Endothelial cell (in vitro differentiated cells): ENCODE measurements around the gene SPDL1. TPM values are rescaled to one million over a fixed set of nuclear protein-coding genes. Genes with fewer than 3 reads are reported as not detected.

ENCODE experiments used
- DNase-seq: peaks from one replicate; pipeline ENCODE4 v3.0.0; 2021; ENCODE audit warnings: low spot score
- H3K27ac Mint-ChIP-seq: one replicate; pipeline ENCODE4 v1.8.0; 2021; ENCODE audit warnings: mixed read lengths, inconsistent platforms; ENCODE audit not compliant: unreplicated experiment
- H3K27me3 Mint-ChIP-seq: one replicate; pipeline ENCODE4 v1.8.0; 2021; ENCODE audit warnings: mild to moderate bottlenecking, moderate library complexity, mixed read lengths, inconsistent platforms; ENCODE audit not compliant: unreplicated experiment
- H3K36me3 Mint-ChIP-seq: one replicate; pipeline ENCODE4 v1.8.0; 2021; ENCODE audit warnings: mild to moderate bottlenecking, low read depth, mixed read lengths, inconsistent platforms; ENCODE audit not compliant: unreplicated experiment
- H3K4me1 Mint-ChIP-seq: one replicate; pipeline ENCODE4 v1.8.0; 2021; ENCODE audit warnings: mild to moderate bottlenecking, mixed read lengths, inconsistent platforms; ENCODE audit not compliant: unreplicated experiment
- H3K4me3 Mint-ChIP-seq: one replicate; pipeline ENCODE4 v1.8.0; 2021; ENCODE audit warnings: mild to moderate bottlenecking, mixed read lengths, inconsistent platforms; ENCODE audit not compliant: unreplicated experiment
- H3K9me3 Mint-ChIP-seq: one replicate; pipeline ENCODE4 v1.8.0; 2021; ENCODE audit warnings: mixed read lengths, inconsistent platforms; ENCODE audit not compliant: unreplicated experiment
- CTCF ChIP-seq: fragments of 200-600 bp; sonication (generic); IDR thresholded peaks from one replicate; pipeline ENCODE4 v1.5.0; 2021; ENCODE audit warnings: antibody characterized with exemption; ENCODE audit not compliant: unreplicated experiment
- total RNA-seq: library from RNA; stranded (reverse); fragmentation: NEBNext Ultra II Directional; extraction: Animal tissue kit (Norgen Biotek cat#: 25700); gene quantifications from one replicate; pipeline ENCODE4 v1.2.1, GENCODE V29; 2021; ENCODE audit not compliant: unreplicated experiment

SPDL1 gene
- total RNA-seq, 1 donor from 2014 or later = 38.6 TPM

GRCh38 chr5:169636477-169637084 is 53.0 kb downstream of the SPDL1 start:
- H3K4me3 Mint-ChIP-seq = peak overlapping the region; percentile 82

GRCh38 chr5:169637085-169637548 is 53.5 kb downstream of the SPDL1 start, which contains the start of gene DOCK2:
DOCK2 (plus strand) TSS chr5:169637275; CDS start chr5:169637327, 52 bp downstream.
- Mint-ChIP-seq H3K27ac (no peak within 1 kb of the TSS), H3K9me3 (no peaks in the 10 kb centered on the region), H3K27me3 (peaks cover 6% of the 10 kb centered on the region), H3K36me3 (no peaks in the 10 kb centered on the region), H3K4me3 (peak within 1 kb of the TSS; percentile 82), H3K4me1 (peaks cover 3% of the 10 kb centered on the region)
- no peak for TF ChIP-seq CTCF
- peak; percentile 10 for DNase-seq

More at GRCh38 chr5:169636477-169637084, 53.0 kb downstream of the SPDL1 start:
- H3K36me3 Mint-ChIP-seq = no peaks in the 10 kb centered on the region
- H3K9me3 Mint-ChIP-seq = no peaks in the 10 kb centered on the region
- H3K4me1 Mint-ChIP-seq = peaks cover 3% of the 10 kb centered on the region
- H3K27ac Mint-ChIP-seq = no peak overlapping the region
- DNase-seq = no peak
- H3K27me3 Mint-ChIP-seq = peaks cover 7% of the 10 kb centered on the region
- TF ChIP-seq CTCF = no peak

- no peak for TF ChIP-seq CTCF
- H3K4me3 Mint-ChIP-seq = no peak overlapping the region
- H3K9me3 Mint-ChIP-seq = no peaks in the 10 kb centered on the region
- no peak for DNase-seq
- no peaks in the 10 kb centered on the region for H3K36me3 Mint-ChIP-seq
- peaks cover 3% of the 10 kb centered on the region for H3K4me1 Mint-ChIP-seq
- H3K27ac Mint-ChIP-seq = no peak overlapping the region
- peaks cover 5% of the 10 kb centered on the region for H3K27me3 Mint-ChIP-seq
Observed at GRCh38 chr5:169637549-169638121, 54.1 kb downstream of the SPDL1 start.

- no peaks in the 10 kb centered on the region for H3K9me3 Mint-ChIP-seq
- no peak overlapping the region for H3K4me3 Mint-ChIP-seq
- no peaks in the 10 kb centered on the region for H3K36me3 Mint-ChIP-seq
- no peak for TF ChIP-seq CTCF
- DNase-seq = peak; percentile 27
- H3K4me1 Mint-ChIP-seq = peaks cover 3% of the 10 kb centered on the region
- peaks cover 7% of the 10 kb centered on the region for H3K27me3 Mint-ChIP-seq
- no peak overlapping the region for H3K27ac Mint-ChIP-seq
Observed at GRCh38 chr5:169641253-169641652, 57.7 kb downstream of the SPDL1 start.

- Mint-ChIP-seq H3K9me3 (no peaks in the 10 kb centered on the region), H3K27me3 (peaks cover 6% of the 10 kb centered on the region), H3K27ac (no peak overlapping the region), H3K4me1 (peaks cover 26% of the 10 kb centered on the region), H3K36me3 (no peaks in the 10 kb centered on the region), H3K4me3 (no peak overlapping the region)
- no peak for TF ChIP-seq CTCF
- no peak for DNase-seq
Observed at GRCh38 chr5:169646856-169647255, 63.3 kb downstream of the SPDL1 start.
